IMR-90 (cell line): ENCODE measurements around the gene SEPTIN2. TPM values are rescaled to one million over a fixed set of nuclear protein-coding genes. Genes with fewer than 3 reads are reported as not detected.

Experiments used
- ATAC-seq: fragments of 200-7000 bp; cut with Tn5 transposase; 2 replicates; pipeline ENCODE4 v1.9.1; 2020; ENCODE audit warnings: low read depth, mild to moderate bottlenecking, moderate library complexity
- BruUV-seq: library from RNA; stranded (reverse); fragments of 400-500 nt; replicated peaks from 2 replicates; lab custom pipeline; 2021; lab: Mats Ljungman, UMichigan
- CTCF ChIA-PET: fragments of 300-600 bp; formaldehyde crosslinking; extraction: SDS; loops from one replicate; lab custom pipeline; 2021; ENCODE audit warnings: antibody characterized with exemption; lab: Yijun Ruan, JAX
- POLR2A ChIA-PET: fragments of 300-600 bp; sonication (Branson Sonifier 250); formaldehyde crosslinking; loops from one replicate; lab custom pipeline; 2022; ENCODE audit warnings: antibody characterized with exemption; ENCODE audit not compliant: unreplicated experiment; lab: Charles Lee
- DNase-seq: peaks from one replicate; pipeline ENCODE4 v3.0.0; 2013
- H2AFZ ChIP-seq: replicated peaks from 2 replicates; pipeline ENCODE3; 2013; ENCODE audit warnings: low read length, mild to moderate bottlenecking; ENCODE audit not compliant: poor library complexity
- H2AK5ac ChIP-seq: 2 replicates; pipeline ENCODE4 v1.6.1; 2013; ENCODE audit warnings: low read depth, low read length, inconsistent platforms
- H2AK9ac ChIP-seq: replicated peaks from 2 replicates; pipeline ENCODE3; 2013; ENCODE audit warnings: mild to moderate bottlenecking, low read depth, low read length, moderate library complexity; ENCODE audit not compliant: poor library complexity
- H2BK120ac ChIP-seq: 2 replicates; pipeline ENCODE4 v1.6.1; 2013; ENCODE audit warnings: low read depth, low read length, inconsistent platforms
- H2BK15ac ChIP-seq: 3 replicates; pipeline ENCODE4 v1.6.1; 2013; ENCODE audit warnings: low read depth, low read length, inconsistent platforms
- H2BK20ac ChIP-seq: 2 replicates; pipeline ENCODE4 v1.6.1; 2013; ENCODE audit warnings: low read depth, mild to moderate bottlenecking, inconsistent platforms, low read length, moderate library complexity
- H2BK5ac ChIP-seq: 2 replicates; pipeline ENCODE4 v1.6.1; 2013; ENCODE audit warnings: mild to moderate bottlenecking, low read depth, low read length, inconsistent platforms; ENCODE audit not compliant: poor library complexity, severe bottlenecking
- H3K14ac ChIP-seq: replicated peaks from 2 replicates; pipeline ENCODE4 v1.6.1; 2013; ENCODE audit warnings: low read depth, low read length, inconsistent platforms
- H3K18ac ChIP-seq: 2 replicates; pipeline ENCODE4 v1.6.1; 2013; ENCODE audit warnings: low read depth, low read length, control low read depth
- H3K23ac ChIP-seq: 2 replicates; pipeline ENCODE4 v1.6.1; 2013; ENCODE audit warnings: low read depth, low read length, inconsistent platforms
- H3K27ac ChIP-seq: 2 replicates; pipeline ENCODE4 v1.5.1; 2013; ENCODE audit warnings: mild to moderate bottlenecking, control low read depth, low read length; ENCODE audit not compliant: insufficient read depth
- H3K27me3 ChIP-seq: 2 replicates; pipeline ENCODE4 v1.6.1; 2013; ENCODE audit warnings: low read length; ENCODE audit not compliant: control insufficient read depth, insufficient read depth
- H3K36me3 ChIP-seq: 2 replicates; pipeline ENCODE4 v1.6.1; 2013; ENCODE audit warnings: low read length, mixed read lengths; ENCODE audit not compliant: control insufficient read depth, insufficient read depth
- H3K4ac ChIP-seq: 2 replicates; pipeline ENCODE4 v1.6.1; 2013; ENCODE audit warnings: low read depth, low read length, inconsistent platforms
- H3K4me1 ChIP-seq: 2 replicates; pipeline ENCODE4 v1.6.1; 2013; ENCODE audit warnings: low read length, mixed read lengths; ENCODE audit not compliant: control insufficient read depth, insufficient read depth
- H3K4me2 ChIP-seq: 2 replicates; pipeline ENCODE4 v1.6.1; 2013; ENCODE audit warnings: low read depth, mild to moderate bottlenecking, control low read depth, low read length, moderate library complexity
- H3K4me3 ChIP-seq: 2 replicates; pipeline ENCODE4 v1.5.1; 2013; ENCODE audit warnings: low read depth, mild to moderate bottlenecking, control low read depth, low read length, moderate library complexity; ENCODE audit not compliant: insufficient read depth
- H3K56ac ChIP-seq: 2 replicates; pipeline ENCODE4 v1.6.1; 2013; ENCODE audit warnings: low read length, inconsistent platforms; ENCODE audit not compliant: insufficient read depth; ENCODE audit errors: extremely low read depth
- H3K79me1 ChIP-seq, 2 experiments: 2 replicates each; pipeline ENCODE4 v1.6.1; 2013; ENCODE audit warnings: low read length in 2 of 2, inconsistent platforms in 1 of 2, low read depth in 1 of 2
- H3K9ac ChIP-seq: 2 replicates; pipeline ENCODE4 v1.6.1; 2013; ENCODE audit warnings: low read depth, low read length, control low read depth
- H3K9me1 ChIP-seq: 2 replicates; pipeline ENCODE4 v1.6.1; 2013; ENCODE audit warnings: low read length, inconsistent platforms; ENCODE audit not compliant: insufficient read depth
- H3K9me3 ChIP-seq: 2 replicates; pipeline ENCODE4 v1.6.1; 2013; ENCODE audit warnings: low read length; ENCODE audit not compliant: control insufficient read depth, insufficient read depth
- H4K20me1 ChIP-seq: 2 replicates; pipeline ENCODE4 v1.6.1; 2013; ENCODE audit warnings: low read length, inconsistent platforms; ENCODE audit not compliant: insufficient read depth
- H4K5ac ChIP-seq: 2 replicates; pipeline ENCODE4 v1.6.1; 2013; ENCODE audit warnings: mild to moderate bottlenecking, low read depth, low read length, control low read depth
- H4K8ac ChIP-seq, 2 experiments: 2 replicates each; pipeline ENCODE4 v1.6.1; 2013; ENCODE audit warnings: low read depth in 2 of 2, low read length in 2 of 2, control low read depth in 1 of 2, inconsistent platforms in 1 of 2
- H4K91ac ChIP-seq: 2 replicates; pipeline ENCODE4 v1.6.1; 2013; ENCODE audit warnings: low read depth, low read length, inconsistent platforms; ENCODE audit not compliant: insufficient read depth
- BHLHE40 ChIP-seq: fragments of 150-350 bp; IDR thresholded peaks from 2 replicates; pipeline ENCODE4 v1.6.1; 2016; ENCODE audit warnings: mild to moderate bottlenecking, low read depth, low read length
- CEBPB ChIP-seq: IDR thresholded peaks from 2 replicates; pipeline ENCODE4 v1.6.1; 2012; ENCODE audit warnings: low read depth, low read length, improper control_type of control experiment
- CHD1 ChIP-seq: IDR thresholded peaks from 2 replicates; pipeline ENCODE4 v1.6.1; 2012; ENCODE audit warnings: low read depth, low read length, improper control_type of control experiment
- CTCF ChIP-seq: conservative IDR thresholded peaks from 2 replicates; pipeline ENCODE4 v1.5.1; 2012; ENCODE audit warnings: mild to moderate bottlenecking, low read depth, low read length, improper control_type of control experiment
- ELK1 ChIP-seq: fragments of 150-350 bp; IDR thresholded peaks from 2 replicates; pipeline ENCODE4 v1.6.1; 2016; ENCODE audit warnings: low read depth, mild to moderate bottlenecking, low read length, moderate library complexity, borderline replicate concordance
- FOS ChIP-seq: fragments of 150-350 bp; IDR thresholded peaks from 2 replicates; pipeline ENCODE4 v1.6.1; 2016; ENCODE audit warnings: low read depth, low read length
- MAZ ChIP-seq: IDR thresholded peaks from 2 replicates; pipeline ENCODE4 v1.6.1; 2012; ENCODE audit warnings: low read depth, mild to moderate bottlenecking, low read length, improper control_type of control experiment, moderate library complexity, borderline replicate concordance
- MXI1 ChIP-seq: IDR thresholded peaks from 2 replicates; pipeline ENCODE4 v1.6.1; 2012; ENCODE audit warnings: low read depth, mild to moderate bottlenecking, low read length, moderate library complexity, borderline replicate concordance
- NFE2L2 ChIP-seq: fragments of 150-350 bp; IDR thresholded peaks from 2 replicates; pipeline ENCODE4 v1.6.1; 2016; ENCODE audit warnings: low read depth, mild to moderate bottlenecking, low read length
- POLR2A ChIP-seq: IDR thresholded peaks from 2 replicates; pipeline ENCODE4 v1.6.1; 2012; ENCODE audit warnings: mild to moderate bottlenecking, low read depth, low read length
- RCOR1 ChIP-seq: IDR thresholded peaks from 2 replicates; pipeline ENCODE4 v1.6.1; 2012; ENCODE audit warnings: mild to moderate bottlenecking, low read length, improper control_type of control experiment; ENCODE audit not compliant: insufficient replicate concordance
- RFX5 ChIP-seq: IDR thresholded peaks from 2 replicates; pipeline ENCODE4 v1.8.0; 2012; ENCODE audit warnings: low read depth, mild to moderate bottlenecking, low read length, moderate library complexity
- SMC3 ChIP-seq: fragments of 150-350 bp; IDR thresholded peaks from 2 replicates; pipeline ENCODE4 v1.6.1; 2016; ENCODE audit warnings: low read depth, mild to moderate bottlenecking, antibody characterized with exemption, low read length, moderate library complexity
- USF2 ChIP-seq: fragments of 150-350 bp; IDR thresholded peaks from 2 replicates; pipeline ENCODE4 v1.6.1; 2017; ENCODE audit warnings: mild to moderate bottlenecking, antibody characterized with exemption, low read length, low read depth
- WGBS, 2 experiments: methylation state at CpG; one replicate each; pipeline versions ENCODE4 v1.1.5 to v1.1.7; 2013; ENCODE audit warnings: missing lambda C conversion rate in 2 of 2; ENCODE audit not compliant: insufficient read length in 1 of 2; ENCODE audit errors: extremely low coverage in 2 of 2; 5-methylcytosine and 5-hydroxymethylcytosine counted together
- dilution Hi-C: fragments of 300-500 bp; cut with HindIII; formaldehyde crosslinking; loops from one replicate; pipeline ENCODE4 v1.14.3; 2018; ENCODE audit warnings: low sequenced_read_pairs; ENCODE audit not compliant: unreplicated experiment
- in situ Hi-C: fragments of 300-500 bp; cut with MboI; formaldehyde crosslinking; loops from 3 replicates; pipeline ENCODE4 v1.14.3; 2019; ENCODE audit warnings: low sequenced_read_pairs, inconsistent platforms, mixed read lengths
- intact Hi-C: fragments of 100-400 bp; cut with micrococcal nuclease; formaldehyde crosslinking; loops from 2 replicates; pipeline ENCODE4 v1.10.0; 2022
- polyA plus RNA-seq, 3 experiments: library from polyadenylated mRNA; depleted of rRNA; stranded (reverse); fragments of >200 nt; gene quantifications; 2 replicates each; pipeline ENCODE4 v1.2.3, GENCODE V29; 2012; ENCODE audit warnings: low replicate concordance in 1 of 3
- total RNA-seq: library from RNA; depleted of rRNA; stranded (reverse); fragments of >200 nt; gene quantifications from 2 replicates; pipeline ENCODE4 v1.2.3, GENCODE V29; 2012

SEPTIN2 gene
- total and polyA plus RNA-seq, 2 of the 4 experiments (the other 2 are of a cell fraction) = 420 to 504 TPM

GRCh38 chr2:241390301-241391206, 74.8 kb downstream of the SEPTIN2 start:
- no peak overlapping the region for H2BK20ac ChIP-seq
- DNase-seq (no peak), ATAC-seq (no peak)
- H3K4me3 ChIP-seq = no peak overlapping the region
- no peak overlapping the region for H3K56ac ChIP-seq
- H4K91ac ChIP-seq = no peak overlapping the region
- no peak overlapping the region for H2BK15ac ChIP-seq
- no peak overlapping the region for H4K8ac ChIP-seq
- in situ Hi-C loops (no loop called here), dilution Hi-C loops (no loop called here), intact Hi-C loops (no loop called here)
- 100% methylated on average over 2 of the region's 9 CpGs; no CpG with 5 or more reads in 1 of the 2 experiments for WGBS, 2 experiments
- H4K5ac ChIP-seq = no peak overlapping the region
- no peak overlapping the region for H2BK120ac ChIP-seq
- no peak overlapping the region for H2AK5ac ChIP-seq
- H3K4ac ChIP-seq = no peak overlapping the region
- H3K4me2 ChIP-seq = no peak overlapping the region
- no TSS peak for BruUV-seq
- no peak overlapping the region for H2AFZ ChIP-seq
- H2AK9ac ChIP-seq = no peak overlapping the region
- peaks cover 6% of the 10 kb centered on the region; the same call in 1 of the 2 replicates for H4K20me1 ChIP-seq
- CTCF ChIA-PET = no interaction called here
- no peak overlapping the region for H3K18ac ChIP-seq
- peaks cover 4% of the 10 kb centered on the region; the same call in 1 of the 2 replicates for H3K4me1 ChIP-seq
- H3K23ac ChIP-seq = no peak overlapping the region
- no peak overlapping the region for H2BK5ac ChIP-seq
- 0 out of 2 replicates have a peak, but pooled peaks cover 3% of the 10 kb centered on the region for H3K36me3 ChIP-seq
- POLR2A ChIA-PET = no interaction called here
- peaks cover 7% of the 10 kb centered on the region; the same call in 1 of the 2 replicates for H3K9me1 ChIP-seq
- no peak overlapping the region for H3K14ac ChIP-seq
- peaks cover 27 to 46% of the 10 kb centered on the region in 2 experiments for H3K79me1 ChIP-seq
- H3K9me3 ChIP-seq = no peaks in the 10 kb centered on the region
- no peak overlapping the region for H3K9ac ChIP-seq
- H3K27ac ChIP-seq = no peak overlapping the region
- H3K27me3 ChIP-seq = no peaks in the 10 kb centered on the region
- no peak for TF ChIP-seq RCOR1
- no peak for TF ChIP-seq SMC3
- no peak for TF ChIP-seq CHD1
- no peak for TF ChIP-seq RFX5
- TF ChIP-seq FOS = no peak
- no peak for TF ChIP-seq POLR2A
- TF ChIP-seq CTCF = no peak
- TF ChIP-seq MXI1 = no peak
- TF ChIP-seq ELK1 = no peak
- TF ChIP-seq USF2 = no peak
- TF ChIP-seq BHLHE40 = no peak
- TF ChIP-seq MAZ = no peak
- TF ChIP-seq CEBPB = no peak
- TF ChIP-seq NFE2L2 = no peak
